Sigmoid colon (tissue), 4 donors: Measurements from ENCODE around the gene FERMT2.
A peak's percentile ranks its signal among the peaks of the same experiment; 100 is the strongest.

Experiments used
- EP300 ChIP-seq, 4 donors: sonication (generic); formaldehyde crosslinking; IDR thresholded peaks; one replicate each; pipeline ENCODE4 v1.6.1; 2017; ENCODE audit warnings: antibody characterized with exemption in 4 of 4
- POLR2A ChIP-seq, 2 donors: fragments of 450-650 bp; IDR thresholded peaks; one replicate each; pipeline ENCODE4 v1.6.1; 2016; ENCODE audit warnings: antibody characterized with exemption in 2 of 2, mild to moderate bottlenecking in 2 of 2, moderate library complexity in 2 of 2
- POLR2AphosphoS5 ChIP-seq, 4 donors: sonication (generic); formaldehyde crosslinking; IDR thresholded peaks; one replicate each; pipeline ENCODE4 v1.6.1; 2017; ENCODE audit warnings: antibody characterized with exemption in 4 of 4
- TF ChIP-seq, protein P1 (sequence below), 4 experiments: fragments of 450-650 bp in 3 of 4; fragments of 200-600 bp in 1 of 4; IDR thresholded peaks; one replicate each; pipeline ENCODE4 v1.5.1; 2016 to 2019; ENCODE audit warnings: antibody characterized with exemption in 4 of 4, mild to moderate bottlenecking in 3 of 4, moderate library complexity in 2 of 4

DNA sequence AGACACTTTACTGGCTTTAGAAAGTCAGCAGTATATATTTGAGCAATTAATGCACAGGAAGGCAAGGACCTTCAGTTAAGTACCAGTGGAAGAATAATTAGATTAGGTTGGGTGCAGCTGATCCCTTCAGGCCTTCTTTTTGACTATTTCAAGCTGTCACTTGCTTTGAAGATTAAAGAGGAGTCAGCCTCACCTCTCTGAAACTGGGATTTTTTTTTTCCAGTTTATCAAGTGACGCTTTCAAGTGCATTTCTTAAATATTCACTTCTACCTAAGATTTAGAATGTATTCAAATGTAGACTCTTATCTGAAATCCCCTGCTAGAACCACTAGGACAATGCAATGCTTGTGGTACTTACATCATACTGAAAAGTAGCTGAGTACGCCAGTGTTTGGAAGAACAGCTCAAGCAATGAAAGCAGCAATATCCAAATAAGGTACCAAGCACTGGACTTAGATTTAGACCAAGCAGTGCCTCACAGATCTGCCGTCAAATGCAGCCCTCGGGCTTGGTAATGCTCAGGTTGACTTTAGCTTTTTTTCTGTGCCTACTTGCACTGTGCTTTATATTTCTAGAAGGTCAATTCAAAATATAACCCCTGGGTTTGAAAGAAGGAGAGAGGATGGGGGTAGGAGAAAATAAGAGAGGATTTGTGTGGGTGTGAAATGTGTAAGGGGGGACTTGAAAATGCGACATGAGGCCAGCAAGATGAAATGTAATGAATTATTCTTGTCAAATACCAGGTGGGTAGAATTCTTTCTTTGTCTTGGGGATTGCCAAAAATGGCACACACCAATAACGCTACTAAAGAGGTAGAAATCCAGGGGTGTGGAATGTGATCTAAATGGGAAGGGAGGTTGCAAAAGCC is 3.7 kb upstream of the FERMT2 start:
- TF ChIP-seq, protein P1, sequence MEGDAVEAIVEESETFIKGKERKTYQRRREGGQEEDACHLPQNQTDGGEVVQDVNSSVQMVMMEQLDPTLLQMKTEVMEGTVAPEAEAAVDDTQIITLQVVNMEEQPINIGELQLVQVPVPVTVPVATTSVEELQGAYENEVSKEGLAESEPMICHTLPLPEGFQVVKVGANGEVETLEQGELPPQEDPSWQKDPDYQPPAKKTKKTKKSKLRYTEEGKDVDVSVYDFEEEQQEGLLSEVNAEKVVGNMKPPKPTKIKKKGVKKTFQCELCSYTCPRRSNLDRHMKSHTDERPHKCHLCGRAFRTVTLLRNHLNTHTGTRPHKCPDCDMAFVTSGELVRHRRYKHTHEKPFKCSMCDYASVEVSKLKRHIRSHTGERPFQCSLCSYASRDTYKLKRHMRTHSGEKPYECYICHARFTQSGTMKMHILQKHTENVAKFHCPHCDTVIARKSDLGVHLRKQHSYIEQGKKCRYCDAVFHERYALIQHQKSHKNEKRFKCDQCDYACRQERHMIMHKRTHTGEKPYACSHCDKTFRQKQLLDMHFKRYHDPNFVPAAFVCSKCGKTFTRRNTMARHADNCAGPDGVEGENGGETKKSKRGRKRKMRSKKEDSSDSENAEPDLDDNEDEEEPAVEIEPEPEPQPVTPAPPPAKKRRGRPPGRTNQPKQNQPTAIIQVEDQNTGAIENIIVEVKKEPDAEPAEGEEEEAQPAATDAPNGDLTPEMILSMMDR (IDR thresholded peaks at IDR 0.05), result peak in 2 of 4 experiments; percentile 24 to 37
- TF ChIP-seq EP300 (IDR thresholded peaks at IDR 0.05) (no peak), POLR2A (IDR thresholded peaks at IDR 0.05) (peak; percentile 58 to 84), POLR2AphosphoS5 (IDR thresholded peaks at IDR 0.05) (peak; percentile 87 to 90 (median 89))
